GM12878 (cell line): ENCODE results near the gene SKIDA1.

Experiments used
- BRCA1 ChIP-seq: IDR thresholded peaks from 2 replicates; pipeline ENCODE4 v1.6.1; 2011; ENCODE audit warnings: low read depth, low read length, improper control_type of control experiment
- CTCF ChIP-seq, 3 experiments: IDR thresholded peaks in 2 of 3; conservative IDR thresholded peaks in 1 of 3; 2 replicates each; pipeline ENCODE4 v1.5.1; 2011; ENCODE audit warnings: low read depth in 3 of 3, low read length in 3 of 3, mild to moderate bottlenecking in 3 of 3, control low read depth in 2 of 3, moderate library complexity in 2 of 3, inconsistent platforms in 1 of 3, mixed read lengths in 1 of 3; ENCODE audit not compliant: control insufficient read depth in 2 of 3, insufficient read depth in 1 of 3; ENCODE audit errors: extremely low read depth in 1 of 3
- EZH2 ChIP-seq: IDR thresholded peaks from 2 replicates; pipeline ENCODE4 v1.6.1; 2012; ENCODE audit warnings: low read depth, mild to moderate bottlenecking, control low read depth, inconsistent platforms, low read length, borderline replicate concordance; ENCODE audit not compliant: control insufficient read depth
- FOS ChIP-seq: IDR thresholded peaks from 3 replicates; pipeline ENCODE4 v1.6.1; 2011; ENCODE audit warnings: borderline replicate concordance; ENCODE audit not compliant: insufficient read length; ENCODE audit errors: extremely low read depth
- NRF1 ChIP-seq: conservative IDR thresholded peaks from 2 replicates; pipeline ENCODE4 v1.6.1; 2011; ENCODE audit warnings: mild to moderate bottlenecking, low read depth, low read length, improper control_type of control experiment
- POLR2A ChIP-seq: IDR thresholded peaks from 2 replicates; pipeline ENCODE4 v1.6.1; 2011; ENCODE audit warnings: low read depth, mild to moderate bottlenecking, low read length
- POLR2AphosphoS5 ChIP-seq: IDR thresholded peaks from 2 replicates; pipeline ENCODE4 v1.6.1; 2011; ENCODE audit warnings: mild to moderate bottlenecking, low read length, inconsistent platforms
- REST ChIP-seq: IDR thresholded peaks from 2 replicates; pipeline ENCODE4 v1.6.1; 2012; ENCODE audit warnings: mild to moderate bottlenecking, low read depth, low read length
- TAF1 ChIP-seq: IDR thresholded peaks from 2 replicates; pipeline ENCODE4 v1.6.1; 2011; ENCODE audit warnings: mild to moderate bottlenecking, low read depth, low read length, borderline replicate concordance
- ZNF592 ChIP-seq: fragments of 450-650 bp; IDR thresholded peaks from 2 replicates; pipeline ENCODE4 v1.6.1; 2017; ENCODE audit warnings: mild to moderate bottlenecking, moderate library complexity

- TF ChIP-seq POLR2A: no peak
- TF ChIP-seq CTCF (IDR thresholded peaks at IDR 0.05 in 2 of 3, conservative IDR thresholded peaks at IDR 0.05 in 1 of 3; ENCODE audit: control insufficient read depth in 2 of 3, extremely low read depth in 1 of 3, insufficient read depth in 1 of 3, low read depth in 3 of 3, low read length in 3 of 3): no peak
- no peak for TF ChIP-seq FOS
- no peak for TF ChIP-seq ZNF592
- no peak for TF ChIP-seq BRCA1
- TF ChIP-seq POLR2AphosphoS5: no peak
- TF ChIP-seq TAF1: no peak
- TF ChIP-seq EZH2: no peak
- TF ChIP-seq REST: no peak
- no peak for TF ChIP-seq NRF1
Observed at GRCh38 chr10:21503542-21503941, 21.9 kb downstream of the SKIDA1 start.
